ENCODE measurements around the gene SPAG16.

The SPAG16 gene

GRCh38 chr2:214203744-214204289 lies 919.6 kb downstream of the SPAG16 start:
- no peak for DNase-seq

- DNase-seq = no peak
Observed at GRCh38 chr2:214215107-214215506, 930.8 kb downstream of the SPAG16 start.

DNA sequence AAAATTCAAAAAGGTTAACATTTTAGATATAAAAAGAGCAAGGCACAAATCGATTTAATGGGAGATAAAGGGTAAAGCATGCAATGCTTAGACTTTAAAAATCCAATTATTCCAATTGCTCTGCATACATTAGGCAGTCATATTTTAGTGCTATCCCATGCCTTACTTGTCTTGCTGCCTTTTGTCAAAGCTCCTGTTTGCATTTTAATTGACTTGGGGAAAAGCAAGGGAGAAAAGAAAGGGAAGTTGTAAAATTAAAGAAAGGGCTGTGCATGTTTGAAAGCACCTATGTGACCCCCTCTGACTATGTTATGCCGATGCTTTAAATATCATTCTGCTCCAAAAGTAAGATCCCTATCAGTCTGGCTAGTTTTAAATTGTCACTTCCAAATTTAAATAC lies 932.9 kb downstream of the SPAG16 start:
- DNase-seq = no peak

- DNase-seq = no peak
Observed at GRCh38 chr2:214217599-214217998, 933.3 kb downstream of the SPAG16 start.

DNA sequence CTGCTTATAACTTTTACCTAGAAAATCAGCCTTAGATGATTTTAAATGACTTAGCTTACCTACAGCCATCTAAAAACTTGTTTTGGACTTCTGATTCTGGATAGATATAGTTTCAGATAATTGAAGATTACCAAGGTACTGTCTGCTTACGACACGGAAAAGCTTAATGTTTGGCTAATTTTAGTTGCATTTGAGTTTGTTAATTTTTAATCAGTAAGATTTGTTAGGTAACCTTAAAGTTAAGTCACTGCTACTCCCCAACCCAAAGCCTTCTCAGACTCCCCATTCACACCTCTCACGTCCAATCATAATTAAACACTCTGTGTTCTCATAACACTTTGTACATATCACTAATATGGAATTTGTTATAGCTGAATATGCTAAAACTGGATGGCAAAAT lies 936.0 kb downstream of the SPAG16 start:
- no peak for DNase-seq

- no peak for DNase-seq
Observed at GRCh38 chr2:214226061-214226460, 941.8 kb downstream of the SPAG16 start.

DNA sequence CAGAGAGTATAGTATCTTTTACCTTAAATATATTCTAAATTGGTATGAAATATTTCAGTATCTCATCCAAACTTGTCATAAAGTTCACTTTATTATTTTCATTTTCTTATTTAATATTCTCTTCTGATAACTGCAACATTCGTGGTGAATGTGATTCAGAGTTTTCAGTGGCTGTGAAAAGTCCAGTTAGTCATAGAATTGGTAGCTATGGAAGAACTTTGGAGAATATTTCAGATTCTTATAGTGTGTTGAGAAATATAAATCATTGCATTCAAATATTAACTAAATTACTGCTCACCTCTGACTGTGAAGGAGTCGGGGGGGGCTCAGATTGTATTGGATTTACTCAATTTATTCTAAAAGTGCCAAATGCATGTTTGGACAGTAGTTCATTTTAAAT lies 948.0 kb downstream of the SPAG16 start:
- DNase-seq = no peak

DNA sequence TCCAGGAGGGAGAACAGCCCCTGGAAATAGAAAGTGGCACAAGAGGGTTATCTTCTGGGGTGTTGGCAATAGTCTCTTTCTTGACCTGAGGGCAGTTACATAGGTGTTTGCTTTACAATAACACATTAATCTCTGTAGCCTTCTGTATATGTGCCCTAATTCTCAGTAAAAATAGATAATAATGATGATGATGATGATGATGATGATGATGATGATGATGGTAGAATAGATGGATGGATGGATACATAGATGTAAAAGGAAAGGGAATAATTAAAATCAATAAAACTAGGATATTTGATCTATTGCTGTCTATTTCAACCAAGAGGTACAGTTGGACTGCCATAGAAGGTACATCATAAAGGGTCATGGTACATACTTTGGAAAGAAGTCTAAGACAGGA lies 948.9 kb downstream of the SPAG16 start:
- DNase-seq = no peak

DNA sequence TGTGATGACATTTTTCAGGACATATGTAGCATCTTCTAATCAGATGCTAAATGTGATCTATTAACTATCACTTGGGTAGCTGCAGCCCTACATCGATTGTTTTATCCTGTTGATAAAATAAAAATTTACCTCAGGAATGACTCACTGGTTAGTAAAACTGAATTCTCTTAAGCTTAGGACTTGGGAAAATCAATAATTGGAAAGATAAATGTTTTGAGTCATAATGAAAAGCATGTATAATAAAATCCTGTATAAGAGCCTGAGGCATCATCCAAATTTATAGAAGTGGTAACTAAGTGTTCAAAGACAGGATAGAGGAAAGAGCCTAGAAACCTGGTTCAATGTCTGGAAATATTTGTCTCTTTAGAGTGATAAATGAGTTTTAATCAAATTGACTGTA lies 958.5 kb downstream of the SPAG16 start:
- DNase-seq = no peak

DNA sequence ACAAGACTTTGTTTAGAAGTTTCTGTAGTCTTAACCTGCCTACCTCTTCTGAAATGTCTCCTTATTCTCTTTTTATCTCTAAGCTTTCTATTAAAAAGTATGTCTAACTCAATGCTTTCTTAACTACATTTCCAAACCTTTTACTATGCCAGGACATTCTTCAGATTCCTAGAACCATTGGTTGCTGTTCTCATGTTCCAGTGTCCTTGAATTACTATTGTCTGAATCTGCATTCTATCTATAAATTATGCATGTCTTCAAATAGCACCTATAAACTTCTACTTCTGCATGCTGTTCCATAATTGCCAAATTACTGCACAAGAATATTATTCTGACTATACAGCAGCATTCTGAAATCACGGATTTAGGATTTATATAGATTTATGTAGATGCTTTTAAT lies 960.6 kb downstream of the SPAG16 start:
- DNase-seq = no peak

DNA sequence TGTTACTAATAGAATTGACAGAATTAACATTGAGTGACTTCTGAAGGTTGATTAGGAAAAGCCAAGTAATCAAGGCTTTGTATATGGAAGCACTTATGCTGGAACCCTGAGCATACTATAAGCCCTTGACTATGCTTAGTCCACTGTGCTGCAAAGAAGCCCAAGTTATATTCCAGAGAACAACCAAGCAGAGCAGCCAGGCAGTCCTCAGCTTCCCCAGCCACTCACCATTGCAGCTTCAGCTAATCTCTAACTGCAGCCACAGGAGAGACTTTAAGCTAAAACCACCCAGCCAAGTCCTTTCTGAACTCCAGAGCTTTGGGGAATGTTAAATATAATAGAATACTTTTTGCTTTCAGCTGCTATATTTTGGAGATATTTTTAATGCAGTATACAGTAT lies 962.2 kb downstream of the SPAG16 start:
- no peak for DNase-seq

DNA sequence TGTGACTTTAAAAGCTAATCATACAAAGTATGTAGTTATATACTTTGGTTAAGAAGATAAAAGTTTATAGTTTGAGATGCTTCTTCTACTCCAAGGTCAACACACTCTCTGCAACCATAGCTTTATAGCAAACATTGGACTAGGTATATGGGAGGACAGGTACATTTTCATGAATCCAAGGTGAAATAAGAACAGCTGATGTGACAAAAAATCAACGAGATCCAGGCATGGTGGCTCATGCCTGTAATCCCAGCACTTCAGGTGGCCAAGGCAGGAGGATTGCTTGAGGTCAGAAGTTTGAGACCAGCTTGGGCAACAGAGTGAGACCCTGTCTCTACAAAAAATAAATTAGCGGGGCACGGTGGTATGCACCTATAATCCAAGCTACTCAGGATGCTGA lies 963.3 kb downstream of the SPAG16 start:
- DNase-seq = no peak

- DNase-seq = no peak
Observed at GRCh38 chr2:214255046-214255445, 970.8 kb downstream of the SPAG16 start.

DNA sequence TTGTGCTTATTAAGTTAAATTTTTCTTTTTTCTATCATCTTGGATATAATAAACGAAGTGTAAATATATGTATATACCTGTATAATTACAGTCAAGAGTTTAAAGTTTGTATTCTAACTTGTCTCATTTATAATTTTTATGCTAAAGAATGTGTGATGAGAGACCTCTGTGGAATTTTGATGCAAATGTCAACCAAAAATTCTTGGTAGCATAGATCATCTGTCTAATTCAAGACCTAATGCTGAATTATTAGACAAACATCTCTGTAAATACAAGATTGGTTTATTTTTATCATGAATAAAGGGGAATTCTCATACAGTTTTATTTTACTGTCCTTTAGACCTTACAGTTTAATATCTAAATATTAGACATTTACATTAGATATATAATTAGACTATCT lies 977.4 kb downstream of the SPAG16 start:
- no peak for DNase-seq

DNA sequence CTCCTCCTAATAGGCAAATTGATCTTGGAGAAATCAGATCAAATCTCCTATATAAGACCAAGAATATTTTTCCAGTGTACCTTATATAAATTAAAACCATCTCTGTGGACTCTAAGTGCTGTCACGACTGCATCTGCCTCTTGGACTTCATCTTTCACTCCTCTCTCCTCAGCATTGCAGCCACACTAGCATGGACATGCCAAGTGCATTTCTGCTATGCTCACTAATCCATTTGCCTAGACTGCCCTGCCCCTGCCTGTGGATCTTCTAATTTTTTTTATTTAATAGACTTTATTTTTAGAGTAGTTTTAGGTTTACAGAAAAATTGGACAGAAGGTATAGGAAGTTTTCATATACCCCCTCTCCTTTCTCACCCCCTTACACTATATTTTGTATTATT lies 979.9 kb downstream of the SPAG16 start:
- DNase-seq = no peak

GRCh38 chr2:214265991-214266489 lies 981.8 kb downstream of the SPAG16 start:
- DNase-seq = no peak

DNA sequence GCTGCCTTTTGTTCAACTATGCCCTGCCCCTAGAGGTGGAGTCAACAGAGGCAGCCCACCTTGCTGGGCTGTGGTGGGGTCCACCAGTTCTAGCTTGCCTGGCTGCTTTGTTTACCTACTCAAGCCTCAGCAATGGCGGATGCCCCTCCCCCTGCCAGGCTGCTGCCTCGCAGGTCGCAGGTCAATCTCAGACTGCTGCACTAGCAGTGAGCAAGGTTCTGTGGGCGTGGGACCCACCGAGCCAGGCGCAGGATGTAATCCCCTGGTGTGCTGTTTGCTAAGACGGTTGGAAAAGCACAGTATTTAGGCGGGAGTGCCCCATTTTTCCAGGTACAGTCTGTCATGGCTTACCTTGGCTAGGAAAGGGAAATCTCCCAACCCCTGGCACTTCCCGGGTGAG lies 993.6 kb downstream of the SPAG16 start:
- DNase-seq = no peak

- no peak for DNase-seq
Observed at GRCh38 chr2:214286011-214286410, 1001.7 kb downstream of the SPAG16 start.

- DNase-seq = no peak
Observed at GRCh38 chr2:214293593-214293992, 1009.3 kb downstream of the SPAG16 start.

GRCh38 chr2:214294426-214294825 lies 1010.2 kb downstream of the SPAG16 start:
- DNase-seq = no peak

GRCh38 chr2:214297423-214297822 lies 1013.2 kb downstream of the SPAG16 start:
- no peak for DNase-seq

GRCh38 chr2:214310319-214310718 lies 1026.1 kb downstream of the SPAG16 start:
- no peak for DNase-seq

- DNase-seq = no peak
Observed at GRCh38 chr2:214311031-214311533, 1026.8 kb downstream of the SPAG16 start.

DNA sequence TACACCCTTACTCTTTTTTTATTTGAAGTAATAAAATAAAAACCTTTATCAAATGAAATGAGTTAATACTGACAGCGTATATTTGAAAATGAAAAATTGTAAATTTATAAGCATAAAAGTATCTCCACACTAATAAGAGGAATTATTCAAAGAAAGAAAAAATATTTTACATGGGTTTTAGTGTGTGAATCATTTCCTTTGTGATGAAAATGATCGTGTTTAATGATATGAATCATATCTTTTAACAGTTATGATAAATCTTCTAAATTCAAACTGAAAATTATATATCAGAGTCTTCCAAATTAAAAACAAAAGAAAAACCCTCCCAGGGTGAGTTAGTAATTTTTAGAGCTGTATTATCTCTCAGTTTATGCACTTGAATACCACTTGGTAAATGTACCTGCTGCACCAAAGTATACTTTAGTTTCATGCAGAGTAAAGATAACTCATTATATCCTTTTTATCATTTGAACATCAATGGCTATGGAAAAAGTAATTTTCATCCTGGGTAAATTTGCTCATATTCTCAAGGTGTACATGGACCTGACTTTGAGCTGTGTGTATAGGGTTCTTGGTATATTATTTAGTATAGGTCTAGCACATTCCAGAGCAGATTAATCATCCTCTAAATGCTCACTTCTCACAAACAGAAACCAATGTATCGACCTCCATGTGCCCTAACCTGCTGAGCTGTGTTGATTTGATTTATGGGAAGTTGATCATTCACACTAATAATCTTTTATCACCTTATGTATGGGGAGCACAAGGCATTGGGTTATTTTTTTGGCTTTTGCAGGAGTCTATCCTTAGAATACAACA lies 1027.9 kb downstream of the SPAG16 start:
- no peak for DNase-seq

- no peak for DNase-seq
Observed at GRCh38 chr2:214315324-214315723, 1031.1 kb downstream of the SPAG16 start.
